Limb (tissue), 2 donors: Measurements from ENCODE around the gene PCSK5.
"Not testable (repeated sequence)": the region's sequence is repeated elsewhere in the genome, so short reads cannot be mapped to it uniquely, and the experiment has no call there.

ENCODE experiments used
- DNase-seq, 2 donors: peaks; one replicate each; pipeline ENCODE4 v3.0.0-alpha.2; 2016; ENCODE audit errors: extremely low spot score in 2 of 2

PCSK5 gene

GRCh38 chr9:76302947-76303550, 412.6 kb downstream of the PCSK5 start:
- DNase-seq: peak in 1 of 2 donors; percentile 83

DNA sequence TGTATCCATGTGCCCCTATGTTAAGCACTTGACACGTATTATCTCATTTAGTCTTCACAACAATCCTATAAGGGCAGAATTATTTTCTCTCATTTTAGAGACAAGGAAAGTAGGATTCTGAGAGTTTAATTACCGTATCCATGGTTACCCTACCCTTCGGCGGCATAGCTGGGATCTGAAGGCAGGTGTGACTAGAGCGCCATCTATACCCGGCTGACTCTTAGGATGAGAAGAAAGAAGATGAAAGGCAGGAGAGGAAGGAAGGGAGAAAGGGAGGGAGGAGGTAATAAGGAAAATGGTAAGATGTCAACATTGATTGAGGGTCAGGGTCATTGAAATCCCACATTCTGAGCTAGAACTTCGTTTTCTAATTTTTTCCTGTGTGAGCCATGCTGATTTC, 416.6 kb downstream of the PCSK5 start:
- DNase-seq: not testable (repeated sequence)

- DNase-seq: no peak
Observed at GRCh38 chr9:76310577-76310976, 420.1 kb downstream of the PCSK5 start.

- DNase-seq: no peak
Observed at GRCh38 chr9:76310991-76311390, 420.5 kb downstream of the PCSK5 start.

DNA sequence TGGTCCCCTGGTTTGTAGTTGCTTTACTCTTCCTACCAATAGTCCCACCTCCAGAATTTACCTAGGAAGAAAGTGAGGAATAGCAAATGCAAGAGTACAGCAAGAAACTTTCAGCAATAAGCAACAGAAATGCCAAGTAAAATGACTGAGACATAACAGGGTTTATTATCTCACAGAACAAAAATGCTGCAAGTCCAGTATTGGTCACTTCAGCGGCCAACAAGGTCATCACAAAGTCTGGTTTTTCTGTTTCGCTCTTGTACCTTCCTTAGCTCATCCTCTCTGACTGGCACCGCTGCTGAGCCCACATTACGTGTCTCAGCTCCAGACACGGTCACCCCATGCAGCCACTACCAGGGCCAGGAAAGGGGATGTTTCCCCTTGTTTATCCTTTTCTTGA, 421.1 kb downstream of the PCSK5 start:
- no peak for DNase-seq

DNA sequence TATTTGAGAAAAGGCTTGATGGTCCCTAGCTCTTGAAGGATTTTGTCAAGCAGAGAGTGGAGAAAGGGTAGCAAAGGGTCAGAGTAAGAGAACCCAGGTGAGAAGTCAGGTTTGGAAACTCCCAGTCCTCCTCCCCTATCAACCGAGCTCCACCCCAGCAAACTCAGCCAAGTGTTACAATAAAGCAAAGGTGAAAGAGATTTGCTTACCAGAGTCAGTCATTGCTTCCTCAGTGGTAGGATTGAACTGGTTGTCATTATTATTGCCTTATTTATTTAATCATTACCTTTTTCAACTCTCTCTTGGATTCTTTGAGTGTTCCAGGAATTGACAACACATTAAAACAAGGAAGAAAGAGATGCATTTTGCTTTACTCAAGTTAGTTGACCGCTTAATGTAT, 423.3 kb downstream of the PCSK5 start:
- no peak for DNase-seq

DNA sequence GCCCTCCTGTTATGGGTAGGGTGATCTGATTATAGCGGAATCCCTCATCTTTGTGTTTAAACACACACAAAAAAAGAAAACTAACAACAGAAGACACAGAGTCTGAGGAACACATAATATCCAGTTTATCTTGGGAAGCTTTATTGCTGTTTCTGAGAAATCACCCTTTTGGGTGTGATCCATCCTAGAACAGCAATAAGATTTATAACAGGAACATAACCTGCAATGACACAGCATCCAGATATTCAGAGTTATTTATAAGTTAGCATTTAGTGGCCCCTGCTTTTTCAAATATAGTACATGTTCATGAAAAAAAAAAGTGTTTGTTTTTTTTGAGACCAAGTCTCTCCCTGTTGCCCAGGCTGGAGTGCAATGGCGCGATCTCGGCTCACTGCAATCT, 423.8 kb downstream of the PCSK5 start:
- DNase-seq: no peak

GRCh38 chr9:76316069-76316468, 425.6 kb downstream of the PCSK5 start:
- DNase-seq: no peak

- not testable (repeated sequence) for DNase-seq
Observed at GRCh38 chr9:76319466-76319865, 429.0 kb downstream of the PCSK5 start.

DNA sequence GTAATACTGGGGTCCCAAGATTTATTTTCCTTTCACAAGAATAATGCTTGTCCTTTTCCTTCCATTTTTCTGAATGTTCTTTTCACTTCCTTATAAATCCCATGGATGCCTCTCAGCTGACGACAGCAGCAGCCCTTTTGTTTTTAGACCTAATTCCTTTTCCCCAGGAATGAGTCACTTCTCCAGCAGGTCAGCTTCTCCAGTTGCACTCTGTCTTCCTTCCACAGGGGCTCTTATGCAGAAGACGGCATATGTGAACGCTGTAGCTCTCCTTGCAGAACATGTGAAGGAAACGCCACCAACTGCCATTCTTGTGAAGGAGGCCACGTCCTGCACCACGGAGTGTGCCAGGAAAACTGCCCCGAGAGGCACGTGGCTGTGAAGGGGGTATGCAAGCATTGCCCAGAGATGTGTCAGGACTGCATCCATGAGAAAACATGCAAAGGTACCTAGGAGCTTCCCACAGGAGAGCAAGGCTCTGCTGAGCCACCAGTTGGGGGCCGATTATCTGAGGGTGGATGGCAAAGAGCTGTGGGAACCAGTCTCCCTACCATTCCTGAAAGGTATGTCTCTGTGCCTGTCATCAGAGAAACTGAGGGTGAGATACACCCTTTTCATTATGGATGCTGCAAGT, 430.8 kb downstream of the PCSK5 start:
- no peak for DNase-seq

- DNase-seq: no peak
Observed at GRCh38 chr9:76322810-76323209, 432.3 kb downstream of the PCSK5 start.

DNA sequence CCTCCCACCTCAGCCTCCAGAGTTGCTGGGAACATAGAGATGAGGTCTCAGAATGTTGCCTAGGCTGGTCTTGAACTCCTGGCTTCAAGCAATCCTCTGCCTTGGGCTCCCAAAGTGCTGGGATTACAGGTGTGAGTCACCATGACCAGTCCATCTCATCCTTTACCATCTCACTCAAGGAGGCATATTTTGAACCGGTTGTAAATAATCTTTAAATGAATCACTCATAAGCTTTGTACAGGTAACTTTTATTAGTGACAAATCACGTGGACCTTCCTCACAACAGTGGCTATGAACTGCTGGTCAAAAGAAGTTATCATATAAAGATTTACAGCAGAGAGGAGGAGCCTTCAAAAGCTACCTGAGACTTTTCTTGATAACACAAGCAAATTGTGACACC, 433.0 kb downstream of the PCSK5 start:
- no peak for DNase-seq

GRCh38 chr9:76324030-76324429, 433.6 kb downstream of the PCSK5 start:
- not testable (repeated sequence) for DNase-seq

DNA sequence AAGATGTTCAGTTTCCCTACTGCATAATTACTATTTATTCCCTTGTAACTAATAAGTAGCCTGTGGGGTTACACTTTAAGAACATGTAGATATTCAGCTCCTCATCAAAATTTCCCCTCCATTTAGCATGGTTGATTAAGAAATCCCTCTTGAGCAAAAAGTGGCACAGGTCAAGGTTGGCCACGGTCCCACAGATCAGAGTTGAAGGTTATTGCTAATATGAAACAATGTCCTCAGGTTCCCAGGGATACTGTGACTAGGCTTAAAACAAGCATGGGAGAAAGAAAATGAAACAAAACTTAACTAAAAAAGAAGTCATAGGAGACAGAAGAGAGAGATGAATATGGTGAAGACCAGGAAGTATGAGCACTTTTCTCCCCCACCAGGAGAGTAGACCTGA, 439.6 kb downstream of the PCSK5 start:
- no peak for DNase-seq

GRCh38 chr9:76333388-76333787, 442.9 kb downstream of the PCSK5 start:
- DNase-seq: no peak

DNA sequence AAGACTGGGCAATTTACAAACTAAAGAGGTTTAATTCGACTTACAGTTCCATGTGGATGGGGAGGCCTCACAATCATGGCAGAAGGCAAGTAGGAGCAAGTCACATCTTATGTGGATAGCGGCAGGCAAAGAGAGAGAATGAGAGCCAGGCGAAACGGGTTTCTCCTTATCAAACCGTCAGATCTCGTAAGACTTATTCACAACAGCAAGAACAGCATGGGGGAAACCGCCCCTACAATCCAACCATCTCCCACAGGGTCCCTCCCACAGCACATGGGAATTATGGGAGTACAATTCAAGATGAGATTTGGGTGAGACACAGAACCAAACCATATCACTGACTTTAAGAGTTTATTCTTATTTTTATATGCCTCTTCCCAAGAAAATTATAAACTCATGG, 443.5 kb downstream of the PCSK5 start:
- DNase-seq: no peak

- DNase-seq: no peak
Observed at GRCh38 chr9:76336027-76336426, 445.6 kb downstream of the PCSK5 start.

DNA sequence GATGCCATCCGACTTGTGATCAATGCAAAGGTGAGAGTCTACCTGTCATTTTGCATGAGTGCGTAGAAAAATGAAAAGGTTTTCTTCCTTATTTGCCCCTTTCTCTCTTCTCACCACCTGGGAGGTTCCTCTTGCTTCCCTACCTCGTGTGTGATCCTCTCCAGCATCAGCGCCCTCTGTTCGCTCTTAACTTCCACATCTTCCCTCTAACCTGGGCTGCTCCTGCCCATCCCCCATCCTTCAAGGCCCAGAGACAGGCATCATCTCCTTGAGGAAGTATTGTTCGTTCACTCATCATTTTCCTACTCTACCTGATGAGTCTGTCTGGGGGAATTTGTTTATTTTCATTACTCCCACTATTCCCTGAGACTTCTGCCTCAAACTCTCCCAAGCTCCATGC, 447.9 kb downstream of the PCSK5 start:
- no peak for DNase-seq

DNA sequence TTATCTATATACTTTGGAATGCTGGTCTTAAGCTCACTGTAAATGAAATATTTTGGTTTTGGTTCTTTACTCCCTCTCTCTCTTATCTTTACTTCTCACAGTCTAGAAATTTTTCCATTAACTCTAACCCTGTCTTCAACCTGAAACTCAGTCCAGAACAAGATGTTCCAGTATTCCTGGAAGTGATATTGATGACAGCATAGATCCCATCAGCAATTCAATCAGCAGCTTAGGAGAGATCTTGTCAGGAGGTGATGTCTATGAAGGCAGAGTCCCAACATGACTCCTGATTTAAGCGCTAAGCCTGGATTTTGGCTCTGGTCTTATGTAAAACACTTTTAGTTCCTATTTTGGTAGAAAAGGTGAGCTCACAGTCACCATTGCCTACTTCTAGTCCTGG, 451.1 kb downstream of the PCSK5 start:
- DNase-seq: no peak

DNA sequence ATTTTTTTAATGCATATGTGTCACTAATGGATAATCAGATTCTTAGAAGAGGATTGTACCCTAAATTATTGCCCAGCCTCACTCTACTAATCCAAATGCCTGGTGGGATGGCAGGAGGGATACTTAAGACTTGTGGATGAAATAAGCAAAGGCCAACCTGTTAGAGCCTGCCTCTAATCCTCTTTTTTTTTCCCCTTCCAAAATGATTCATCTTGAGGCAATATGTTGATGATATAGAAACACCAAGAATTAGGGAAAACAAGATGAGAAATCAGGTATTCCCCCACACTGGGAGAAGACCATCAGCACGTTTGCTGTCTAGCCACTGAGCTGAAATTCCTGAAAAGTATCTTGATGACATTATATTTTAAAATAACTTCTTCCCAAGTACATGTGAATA, 451.7 kb downstream of the PCSK5 start:
- no peak for DNase-seq

DNA sequence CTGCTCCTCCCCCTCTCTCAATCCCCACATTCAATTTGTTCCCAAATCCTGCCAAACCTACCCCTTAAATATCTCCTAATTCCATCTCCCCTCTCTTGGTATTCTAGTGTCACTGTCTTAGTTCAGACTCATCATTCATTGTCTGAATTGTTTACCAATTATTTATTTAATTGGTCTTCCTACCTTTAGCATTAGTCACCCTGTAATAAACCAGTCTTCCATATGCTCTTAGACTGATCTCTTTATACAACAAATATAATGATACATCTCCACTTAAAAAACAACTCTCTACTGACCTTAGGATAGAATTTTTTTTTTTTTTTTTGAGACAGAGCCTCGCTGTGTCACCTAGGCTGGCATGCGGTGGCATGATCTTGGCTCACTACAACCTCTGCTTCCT, 452.4 kb downstream of the PCSK5 start:
- no peak for DNase-seq

- no peak for DNase-seq
Observed at GRCh38 chr9:76349865-76350264, 459.4 kb downstream of the PCSK5 start.

GRCh38 chr9:76351006-76351405, 460.5 kb downstream of the PCSK5 start:
- no peak for DNase-seq
